PC-3 (cell line): Measurements from ENCODE around the gene GLRA3. TPM values are rescaled to one million over a fixed set of nuclear protein-coding genes. Genes with fewer than 3 reads are reported as not detected.

Source experiments
- ATAC-seq: fragments of 200-7000 bp; cut with Tn5 transposase; 2 replicates; pipeline ENCODE4 v1.9.1; 2020; ENCODE audit warnings: mild to moderate bottlenecking, moderate library complexity
- BruUV-seq: library from RNA; stranded (reverse); fragments of 400-500 nt; replicated peaks from 2 replicates; lab custom pipeline; 2021; lab: Mats Ljungman, UMichigan
- CTCF ChIA-PET: fragments of 300-600 bp; sonication (Branson Sonifier 250); formaldehyde crosslinking; loops from one replicate; lab custom pipeline; 2022; ENCODE audit warnings: antibody characterized with exemption; lab: Charles Lee
- POLR2A ChIA-PET: fragments of 300-600 bp; sonication (Branson Sonifier 250); formaldehyde crosslinking; loops from one replicate; lab custom pipeline; 2022; ENCODE audit warnings: antibody characterized with exemption; ENCODE audit not compliant: unreplicated experiment; lab: Charles Lee
- DNase-seq: peaks from one replicate; pipeline ENCODE4 v3.0.0-alpha.2; 2015
- H2AFZ ChIP-seq: fragments of 300-600 bp; sonication (generic); 2 replicates; pipeline ENCODE4 v1.6.0; 2016; ENCODE audit warnings: antibody characterized with exemption, low read length
- H3F3A ChIP-seq: fragments of 300-600 bp; sonication (generic); one replicate; pipeline ENCODE4 v1.6.0; 2017; ENCODE audit warnings: antibody characterized with exemption, low read length, control low read depth, mild to moderate bottlenecking; ENCODE audit not compliant: unreplicated experiment
- H3K27ac ChIP-seq: fragments of 300-600 bp; sonication (generic); 2 replicates; pipeline ENCODE4 v1.5.1; 2016; ENCODE audit warnings: mild to moderate bottlenecking, low read length
- H3K27me3 ChIP-seq: fragments of 300-600 bp; sonication (generic); 2 replicates; pipeline ENCODE4 v1.6.1; 2016; ENCODE audit warnings: low read length, mixed read lengths
- H3K36me3 ChIP-seq: fragments of 300-600 bp; sonication (generic); 2 replicates; pipeline ENCODE4 v1.6.1; 2016; ENCODE audit warnings: low read depth, mixed run types, low read length, mixed read lengths
- H3K4me1 ChIP-seq: fragments of 300-600 bp; sonication (generic); 2 replicates; pipeline ENCODE4 v1.5.1; 2016; ENCODE audit warnings: low read length; ENCODE audit not compliant: insufficient read depth
- H3K4me2 ChIP-seq: fragments of 300-600 bp; sonication (generic); 2 replicates; pipeline ENCODE4 v1.6.0; 2016; ENCODE audit warnings: low read length
- H3K4me3 ChIP-seq: fragments of 300-600 bp; sonication (generic); 2 replicates; pipeline ENCODE4 v1.5.1; 2016; ENCODE audit warnings: mild to moderate bottlenecking, low read length, mixed read lengths
- H3K79me2 ChIP-seq: fragments of 300-600 bp; sonication (generic); 2 replicates; pipeline ENCODE4 v1.6.1; 2017; ENCODE audit warnings: low read length, mixed read lengths
- H3K9ac ChIP-seq: fragments of 300-600 bp; sonication (generic); 2 replicates; pipeline ENCODE4 v1.6.0; 2016; ENCODE audit warnings: mild to moderate bottlenecking, low read length
- H3K9me2 ChIP-seq: fragments of 300-600 bp; sonication (generic); replicated peaks from 2 replicates; pipeline ENCODE4 v1.6.1; 2016; ENCODE audit warnings: mixed run types, low read length, mixed read lengths
- H3K9me3 ChIP-seq: fragments of 300-600 bp; sonication (generic); 2 replicates; pipeline ENCODE4 v1.6.1; 2016; ENCODE audit warnings: low read length, mixed read lengths
- H4K20me1 ChIP-seq: fragments of 300-600 bp; sonication (generic); 2 replicates; pipeline ENCODE4 v1.6.1; 2016; ENCODE audit warnings: low read length, mixed read lengths
- EZH2 ChIP-seq: fragments of 300-600 bp; sonication (generic); IDR thresholded peaks from one replicate; pipeline ENCODE4 v1.6.1; 2017; ENCODE audit warnings: antibody characterized with exemption, mild to moderate bottlenecking, low read length; ENCODE audit not compliant: unreplicated experiment
- EZH2phosphoT487 ChIP-seq: fragments of 300-600 bp; sonication (generic); IDR thresholded peaks from 2 replicates; pipeline ENCODE4 v1.6.1; 2018; ENCODE audit warnings: mild to moderate bottlenecking, antibody characterized with exemption, low read length, borderline replicate concordance
- intact Hi-C: fragments of 100-400 bp; cut with micrococcal nuclease; formaldehyde crosslinking; loops from 2 replicates; pipeline ENCODE4 v1.9.0; 2023
- total RNA-seq: library from RNA; depleted of rRNA; stranded (reverse); fragments of >200 nt; gene quantifications from 2 replicates; pipeline ENCODE4 v1.2.3, GENCODE V29; 2014
- TF ChIP-seq, protein P1 (sequence below): fragments of 300-600 bp; sonication (generic); conservative IDR thresholded peaks from 2 replicates; pipeline ENCODE4 v1.5.1; 2017; ENCODE audit warnings: antibody characterized with exemption, low read depth, mild to moderate bottlenecking, low read length

GLRA3 gene
- total RNA-seq, 1 experiment from 2014 or later, result not detected

DNA sequence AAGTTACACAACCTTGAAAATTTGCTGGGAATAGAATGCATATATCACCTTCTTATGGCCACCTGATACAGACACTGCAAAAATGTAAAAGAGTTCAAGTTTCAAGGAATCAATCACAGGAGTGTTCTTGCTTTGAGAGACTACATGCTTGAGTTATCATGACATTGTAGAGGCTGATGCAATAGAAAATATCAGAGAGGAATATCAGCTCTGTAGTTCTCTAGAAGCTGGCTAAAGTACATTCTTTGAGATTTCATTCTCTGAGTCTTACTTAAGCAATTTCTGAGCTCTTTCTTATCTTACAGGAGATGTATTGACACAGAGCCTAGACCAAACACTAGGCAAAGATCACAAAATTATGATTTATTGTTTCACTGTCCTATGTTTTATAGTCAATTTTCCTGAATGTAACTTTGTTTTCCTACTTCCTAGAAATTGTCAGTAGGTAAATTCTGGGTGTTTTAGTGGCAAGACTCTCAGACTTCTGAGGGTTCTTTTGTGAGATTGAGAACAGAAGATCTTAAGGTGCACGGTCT, 154.7 kb downstream of the GLRA3 start:
- Histone ChIP-seq H3K9me2 (no peaks in the 10 kb centered on the region), H2AFZ (no peak overlapping the region), H3K4me2 (no peak overlapping the region), H3K4me3 (no peak overlapping the region), H3K9ac (no peak overlapping the region), H3K79me2 (no peaks in the 10 kb centered on the region), H3K9me3 (no peaks in the 10 kb centered on the region), H4K20me1 (no peaks in the 10 kb centered on the region), H3F3A (no peaks in the 10 kb centered on the region), H3K27ac (no peak overlapping the region), H3K36me3 (no peaks in the 10 kb centered on the region), H3K4me1 (peaks cover 6% of the 10 kb centered on the region), H3K27me3 (no peaks in the 10 kb centered on the region)
- intact Hi-C loops, result no loop called here
- DNase-seq, result no peak
- ATAC-seq, result no peak
- BruUV-seq, result no TSS peak
- ChIA-PET CTCF (no interaction called here), POLR2A (no interaction called here)
- TF ChIP-seq EZH2 (no peak), EZH2phosphoT487 (no peak)
- TF ChIP-seq, protein P1, sequence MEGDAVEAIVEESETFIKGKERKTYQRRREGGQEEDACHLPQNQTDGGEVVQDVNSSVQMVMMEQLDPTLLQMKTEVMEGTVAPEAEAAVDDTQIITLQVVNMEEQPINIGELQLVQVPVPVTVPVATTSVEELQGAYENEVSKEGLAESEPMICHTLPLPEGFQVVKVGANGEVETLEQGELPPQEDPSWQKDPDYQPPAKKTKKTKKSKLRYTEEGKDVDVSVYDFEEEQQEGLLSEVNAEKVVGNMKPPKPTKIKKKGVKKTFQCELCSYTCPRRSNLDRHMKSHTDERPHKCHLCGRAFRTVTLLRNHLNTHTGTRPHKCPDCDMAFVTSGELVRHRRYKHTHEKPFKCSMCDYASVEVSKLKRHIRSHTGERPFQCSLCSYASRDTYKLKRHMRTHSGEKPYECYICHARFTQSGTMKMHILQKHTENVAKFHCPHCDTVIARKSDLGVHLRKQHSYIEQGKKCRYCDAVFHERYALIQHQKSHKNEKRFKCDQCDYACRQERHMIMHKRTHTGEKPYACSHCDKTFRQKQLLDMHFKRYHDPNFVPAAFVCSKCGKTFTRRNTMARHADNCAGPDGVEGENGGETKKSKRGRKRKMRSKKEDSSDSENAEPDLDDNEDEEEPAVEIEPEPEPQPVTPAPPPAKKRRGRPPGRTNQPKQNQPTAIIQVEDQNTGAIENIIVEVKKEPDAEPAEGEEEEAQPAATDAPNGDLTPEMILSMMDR, result no peak

DNA sequence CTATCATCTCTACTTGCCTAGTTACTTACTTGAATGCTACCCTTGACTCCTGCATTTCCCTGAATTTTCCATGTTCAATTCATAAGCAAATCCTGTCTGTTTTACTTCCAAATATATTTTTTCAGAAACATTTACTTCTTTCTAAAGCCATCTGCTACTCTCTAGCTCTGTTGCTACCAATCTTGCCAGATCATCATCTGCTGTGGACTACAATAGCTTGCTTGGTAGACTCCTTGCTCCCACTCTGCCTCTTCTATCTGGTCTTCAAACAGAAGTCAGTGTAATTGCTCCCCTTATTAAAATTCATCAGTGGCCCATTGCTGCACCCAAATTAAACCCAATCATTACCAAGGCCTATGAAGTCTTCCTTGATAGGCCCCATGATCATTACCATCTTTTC, 155.2 kb downstream of the GLRA3 start:
- ChIA-PET CTCF (no interaction called here), POLR2A (no interaction called here)
- no peaks in the 10 kb centered on the region for H3K27me3 ChIP-seq
- DNase-seq (no peak), ATAC-seq (no peak)
- no peak overlapping the region for H3K9ac ChIP-seq
- no peak overlapping the region for H3K4me3 ChIP-seq
- no peak overlapping the region for H3K4me2 ChIP-seq
- no peaks in the 10 kb centered on the region for H3K36me3 ChIP-seq
- no peak overlapping the region for H2AFZ ChIP-seq
- no peaks in the 10 kb centered on the region for H3K79me2 ChIP-seq
- H4K20me1 ChIP-seq, result no peaks in the 10 kb centered on the region
- no peaks in the 10 kb centered on the region for H3K9me2 ChIP-seq
- peaks cover 9% of the 10 kb centered on the region for H3K4me1 ChIP-seq
- no TSS peak for BruUV-seq
- TF ChIP-seq, protein P1, result no peak
- TF ChIP-seq EZH2 (no peak), EZH2phosphoT487 (no peak)
- H3K27ac ChIP-seq, result no peak overlapping the region
- no peaks in the 10 kb centered on the region for H3K9me3 ChIP-seq
- no peaks in the 10 kb centered on the region for H3F3A ChIP-seq
- intact Hi-C loops, result no loop called here

DNA sequence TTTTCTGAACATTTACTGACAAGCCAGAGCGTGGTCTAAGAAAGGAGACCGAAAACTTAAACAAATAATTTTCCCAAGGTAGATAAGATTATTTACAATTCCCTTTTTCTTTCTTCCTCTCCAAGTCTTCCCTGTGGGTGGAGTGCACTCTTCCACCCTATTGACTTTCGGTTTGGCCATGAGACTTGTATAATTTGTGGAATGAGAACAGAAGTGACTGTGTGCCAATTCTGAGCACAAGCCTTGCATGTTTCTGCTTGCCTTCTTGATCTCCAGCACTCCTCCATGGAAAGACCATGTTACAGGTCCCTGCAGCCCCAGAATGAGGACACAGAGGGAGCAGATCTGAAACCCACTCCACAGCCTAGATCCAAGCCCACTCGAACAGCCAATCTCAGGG, 156.8 kb downstream of the GLRA3 start:
- H3K79me2 ChIP-seq, result no peaks in the 10 kb centered on the region
- ChIA-PET CTCF (no interaction called here), POLR2A (no interaction called here)
- no peak overlapping the region for H3K4me2 ChIP-seq
- H3K9me3 ChIP-seq, result no peaks in the 10 kb centered on the region
- H3K4me1 ChIP-seq, result peaks cover 14% of the 10 kb centered on the region
- ATAC-seq, result no peak
- no peak overlapping the region for H3K9ac ChIP-seq
- H3F3A ChIP-seq, result no peaks in the 10 kb centered on the region
- DNase-seq, result no peak
- no peak overlapping the region for H3K27ac ChIP-seq
- TF ChIP-seq EZH2, result no peak
- TF ChIP-seq, protein P1, result no peak
- TF ChIP-seq EZH2phosphoT487, result no peak
- H3K27me3 ChIP-seq, result no peaks in the 10 kb centered on the region
- no peaks in the 10 kb centered on the region for H3K9me2 ChIP-seq
- H4K20me1 ChIP-seq, result no peaks in the 10 kb centered on the region
- H3K36me3 ChIP-seq, result no peaks in the 10 kb centered on the region
- no TSS peak for BruUV-seq
- H3K4me3 ChIP-seq, result no peak overlapping the region
- no peak overlapping the region for H2AFZ ChIP-seq
- intact Hi-C loops, result no loop called here
